Small intestine (tissue), 7 donors: ENCODE data around the gene MAGI1. TPM values are rescaled to one million over a fixed set of nuclear protein-coding genes. Genes with fewer than 3 reads are reported as not detected.

ENCODE experiments used
- DNase-seq, 2 donors: peaks; one replicate each; pipeline versions ENCODE4 v3.0.0 to v3.0.0-alpha.2; 2013
- FAIRE-seq: peaks from 2 replicates; lab custom pipeline; 2012; peaks lifted over from hg19 to GRCh38; lab: Jason Lieb, UNC
- H3K27ac ChIP-seq, 3 donors: one replicate each; pipeline ENCODE4 v1.5.1; 2013; ENCODE audit warnings: low read length in 2 of 3, mild to moderate bottlenecking in 2 of 3, control low read depth in 1 of 3, inconsistent platforms in 1 of 3, low read depth in 1 of 3, moderate library complexity in 1 of 3
- H3K27me3 ChIP-seq, 3 donors: one replicate each; pipeline ENCODE4 v1.6.1; 2013; ENCODE audit warnings: low read length in 3 of 3, inconsistent platforms in 1 of 3; ENCODE audit not compliant: control insufficient read depth in 3 of 3, insufficient read depth in 3 of 3
- H3K36me3 ChIP-seq, 3 donors: one replicate each; pipeline ENCODE4 v1.6.1; 2013; ENCODE audit warnings: low read length in 3 of 3, inconsistent platforms in 1 of 3, low read depth in 1 of 3, mild to moderate bottlenecking in 1 of 3, moderate library complexity in 1 of 3; ENCODE audit not compliant: control insufficient read depth in 3 of 3, insufficient read depth in 2 of 3
- H3K4me1 ChIP-seq, 3 donors: one replicate each; pipeline ENCODE4 v1.6.1; 2013; ENCODE audit warnings: low read length in 2 of 3, inconsistent platforms in 1 of 3, low read depth in 1 of 3, mild to moderate bottlenecking in 1 of 3, moderate library complexity in 1 of 3; ENCODE audit not compliant: control insufficient read depth in 3 of 3, insufficient read depth in 2 of 3
- H3K4me3 ChIP-seq, 3 donors: one replicate each; pipeline ENCODE4 v1.5.1; 2013; ENCODE audit warnings: low read length in 3 of 3, control low read depth in 1 of 3, inconsistent platforms in 1 of 3, low read depth in 1 of 3, mild to moderate bottlenecking in 1 of 3, moderate library complexity in 1 of 3
- H3K9me3 ChIP-seq, 2 donors: one replicate each; pipeline ENCODE4 v1.6.1; 2013; ENCODE audit warnings: low read depth in 1 of 2, low read length in 1 of 2; ENCODE audit not compliant: control insufficient read depth in 2 of 2, insufficient read depth in 1 of 2
- WGBS, 3 donors: extraction: QIAGEN DNeasy Blood & Tissue Kit; methylation state at CpG; one replicate each; pipeline ENCODE4 v1.1.7; 2013; 5-methylcytosine and 5-hydroxymethylcytosine counted together
- polyA plus RNA-seq, 4 donors: library from polyadenylated mRNA; stranded (reverse) in 3 of 4; unstranded in 1 of 4; fragments of 200-250 nt in 3 of 4; fragments of 120-200 nt in 1 of 4; gene quantifications; one replicate each; pipeline versions ENCODE4 v1.2.1 to v1.2.3, GENCODE V29; 2013
- donor health status: healthy with polysubstance abuse.
- donor health status: control.
- donor health status: control.
- donor health status: Bipolar disorder and iron deficiency.
- donor health status: healthy.

The MAGI1 gene
- polyA plus RNA-seq, 4 donors, result 10.0 to 35.1 (median 12.6) TPM

- Histone ChIP-seq H3K36me3 (no peaks in the 10 kb centered on the region), H3K27me3 (no peaks in the 10 kb centered on the region), H3K4me3 (no peak overlapping the region), H3K9me3 (no peaks in the 10 kb centered on the region), H3K27ac (no peak overlapping the region), H3K4me1 (no peaks in the 10 kb centered on the region)
- 86 to 96% (median 91%) methylated on average over 2 of the region's 2 CpGs for WGBS, 3 donors
- DNase-seq (no peak), FAIRE-seq (no peak)
Observed at GRCh38 chr3:65905771-65906170, 132.9 kb downstream of the MAGI1 start.

- no peaks in the 10 kb centered on the region for H3K27me3 ChIP-seq
Observed at GRCh38 chr3:65904016-65904415, 134.7 kb downstream of the MAGI1 start.

DNA sequence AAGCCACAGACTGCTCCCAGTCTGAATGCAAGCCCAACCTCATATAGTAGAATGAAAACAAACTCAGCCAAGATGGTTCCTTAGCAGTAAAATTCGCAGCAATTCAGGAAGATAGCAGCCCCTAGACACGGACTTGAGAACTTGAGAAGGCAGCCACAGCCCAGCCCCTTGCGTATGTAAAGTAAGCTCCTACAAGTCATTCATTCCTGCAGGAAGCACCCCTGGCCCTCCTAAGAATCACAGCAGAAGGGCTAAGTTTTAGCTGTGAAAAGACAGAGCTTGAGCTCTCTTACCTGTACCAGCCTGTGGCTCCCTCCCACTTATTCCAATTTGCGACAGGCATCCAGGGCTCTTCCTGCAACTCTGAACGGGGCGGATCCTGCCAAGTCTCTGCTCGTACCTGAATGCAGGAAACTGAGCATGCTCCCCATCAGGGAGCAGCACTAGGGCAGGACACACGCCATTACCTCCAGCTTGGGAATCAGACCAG is 136.4 kb downstream of the MAGI1 start:
- 27 to 47% (median 47%) methylated on average over 8 of the region's 8 CpGs for WGBS, 3 donors
- no peak for FAIRE-seq
- Histone ChIP-seq H3K27me3 (no peaks in the 10 kb centered on the region), H3K4me3 (peak overlapping the region in 1 of 3 donors; percentile 9), H3K27ac (peak overlapping the region in 1 of 3 donors; percentile 7), H3K9me3 (no peaks in the 10 kb centered on the region), H3K36me3 (no peaks in the 10 kb centered on the region), H3K4me1 (no peaks in the 10 kb centered on the region)
- DNase-seq, result peak; percentile 33 to 71

More at GRCh38 chr3:65904016-65904415, 134.7 kb downstream of the MAGI1 start:
- H3K4me3 ChIP-seq, result no peak overlapping the region
- FAIRE-seq (no peak), DNase-seq (no peak)
- H3K9me3 ChIP-seq, result no peaks in the 10 kb centered on the region
- H3K27ac ChIP-seq, result no peak overlapping the region
- no peaks in the 10 kb centered on the region for H3K36me3 ChIP-seq
- H3K4me1 ChIP-seq, result no peaks in the 10 kb centered on the region

- Histone ChIP-seq H3K36me3 (no peaks in the 10 kb centered on the region), H3K27ac (no peak overlapping the region), H3K27me3 (no peaks in the 10 kb centered on the region), H3K4me1 (no peaks in the 10 kb centered on the region), H3K4me3 (no peak overlapping the region), H3K9me3 (no peaks in the 10 kb centered on the region)
- FAIRE-seq (no peak), DNase-seq (no peak)
- WGBS, 3 donors, result 61 to 86% (median 85%) methylated on average over 7 of the region's 7 CpGs
Observed at GRCh38 chr3:65901226-65901625, 137.5 kb downstream of the MAGI1 start.

- Histone ChIP-seq H3K4me1 (no peaks in the 10 kb centered on the region), H3K27ac (no peak overlapping the region), H3K4me3 (no peak overlapping the region), H3K9me3 (no peaks in the 10 kb centered on the region), H3K27me3 (no peaks in the 10 kb centered on the region), H3K36me3 (no peaks in the 10 kb centered on the region)
- no peak for DNase-seq
- no peak for FAIRE-seq
- WGBS, 3 donors, result 89 to 97% (median 93%) methylated on average over 1 of the region's 1 CpG
Observed at GRCh38 chr3:65899226-65899625, 139.5 kb downstream of the MAGI1 start.

GRCh38 chr3:65897766-65898165 is 141.0 kb downstream of the MAGI1 start:
- Histone ChIP-seq H3K9me3 (no peaks in the 10 kb centered on the region), H3K4me1 (no peaks in the 10 kb centered on the region), H3K36me3 (no peaks in the 10 kb centered on the region), H3K27ac (no peak overlapping the region), H3K27me3 (no peaks in the 10 kb centered on the region), H3K4me3 (no peak overlapping the region)
- FAIRE-seq (no peak), DNase-seq (no peak)
- WGBS, 3 donors, result 69 to 78% (median 77%) methylated on average over 3 of the region's 3 CpGs

- 70 to 77% (median 71%) methylated on average over 6 of the region's 6 CpGs for WGBS, 3 donors
- no peak overlapping the region for H3K27ac ChIP-seq
- no peaks in the 10 kb centered on the region for H3K4me1 ChIP-seq
- H3K4me3 ChIP-seq, result no peak overlapping the region
- H3K36me3 ChIP-seq, result no peaks in the 10 kb centered on the region
- FAIRE-seq (no peak), DNase-seq (no peak)
- H3K27me3 ChIP-seq, result no peaks in the 10 kb centered on the region
- no peaks in the 10 kb centered on the region for H3K9me3 ChIP-seq
Observed at GRCh38 chr3:65896321-65896720, 142.4 kb downstream of the MAGI1 start.

GRCh38 chr3:65894679-65895453 is 143.9 kb downstream of the MAGI1 start:
- DNase-seq (peak in 1 of 2 donors; percentile 42), FAIRE-seq (no peak)
- Histone ChIP-seq H3K27ac (no peak overlapping the region), H3K9me3 (no peaks in the 10 kb centered on the region), H3K27me3 (no peaks in the 10 kb centered on the region), H3K4me1 (no peaks in the 10 kb centered on the region), H3K36me3 (no peaks in the 10 kb centered on the region), H3K4me3 (no peak overlapping the region)
- 63 to 76% (median 71%) methylated on average over 5 of the region's 5 CpGs for WGBS, 3 donors
